ENCODE measurements around the gene NCAM1. TPM values are rescaled to one million over a fixed set of nuclear protein-coding genes. Genes with fewer than 3 reads are reported as not detected.
A peak's percentile ranks its signal among the peaks of the same experiment; 100 is the strongest.

NCAM1 gene
- total RNA-seq, 1 donor from 2014 or later = 33.6 TPM

GRCh38 chr11:113283881-113284280 lies 322.7 kb downstream of the NCAM1 start:
- no peak overlapping the region for H3K4me3 ChIP-seq
- DNase-seq (ENCODE audit: extremely low spot score in 2 of 2) = peak in 1 of 2 donors; percentile 42
- no peaks in the 10 kb centered on the region for H3K27me3 ChIP-seq
- H3K4me1 ChIP-seq = no peaks in the 10 kb centered on the region
- H3K36me3 ChIP-seq = no peaks in the 10 kb centered on the region
- H3K9me3 ChIP-seq = no peaks in the 10 kb centered on the region
- no peak overlapping the region for H3K27ac ChIP-seq
- intact Hi-C loops (cut with DNase I) = no loop called here
- TF ChIP-seq CTCF (IDR thresholded peaks at IDR 0.05) (no peak), POLR2AphosphoS5 (IDR thresholded peaks at IDR 0.05; ENCODE audit: insufficient read depth in 1 of 2, low read depth in 1 of 2) (no peak), POLR2A (IDR thresholded peaks at IDR 0.05) (no peak)

- H3K9me3 ChIP-seq = no peaks in the 10 kb centered on the region
- no peaks in the 10 kb centered on the region for H3K36me3 ChIP-seq
- H3K27ac ChIP-seq = no peak overlapping the region
- TF ChIP-seq CTCF (IDR thresholded peaks at IDR 0.05) (no peak), POLR2AphosphoS5 (IDR thresholded peaks at IDR 0.05; ENCODE audit: insufficient read depth in 1 of 2, low read depth in 1 of 2) (no peak), POLR2A (IDR thresholded peaks at IDR 0.05) (no peak)
- H3K27me3 ChIP-seq = no peaks in the 10 kb centered on the region
- peak in 1 of 2 donors; percentile 56 for DNase-seq (ENCODE audit: extremely low spot score in 2 of 2)
- intact Hi-C loops (cut with DNase I) = loop anchor here (5.0 kb wide), 1 partner anchor 699 kb away; no protein-coding TSS in a partner anchor
- no peaks in the 10 kb centered on the region for H3K4me1 ChIP-seq
- H3K4me3 ChIP-seq = no peak overlapping the region
Measured at GRCh38 chr11:113286009-113286408, 324.8 kb downstream of the NCAM1 start.

GRCh38 chr11:113286509-113287497 lies 325.6 kb downstream of the NCAM1 start:
- Histone ChIP-seq H3K27me3 (no peaks in the 10 kb centered on the region), H3K27ac (no peak overlapping the region), H3K4me3 (no peak overlapping the region), H3K36me3 (no peaks in the 10 kb centered on the region), H3K9me3 (no peaks in the 10 kb centered on the region), H3K4me1 (no peaks in the 10 kb centered on the region)
- intact Hi-C loops (cut with DNase I) = loop anchor here (5.0 kb wide), 1 partner anchor 700 kb away; no protein-coding TSS in a partner anchor
- DNase-seq (ENCODE audit: extremely low spot score in 2 of 2) = peak in 1 of 2 donors; percentile 77
- TF ChIP-seq POLR2A (IDR thresholded peaks at IDR 0.05) (no peak), CTCF (IDR thresholded peaks at IDR 0.05) (no peak), POLR2AphosphoS5 (IDR thresholded peaks at IDR 0.05; ENCODE audit: insufficient read depth in 1 of 2, low read depth in 1 of 2) (no peak)

GRCh38 chr11:113287801-113288200 lies 326.6 kb downstream of the NCAM1 start:
- peak in 1 of 2 donors; percentile 52 for DNase-seq (ENCODE audit: extremely low spot score in 2 of 2)
- Histone ChIP-seq H3K27ac (no peak overlapping the region), H3K27me3 (no peaks in the 10 kb centered on the region), H3K4me1 (no peaks in the 10 kb centered on the region), H3K9me3 (no peaks in the 10 kb centered on the region), H3K36me3 (no peaks in the 10 kb centered on the region), H3K4me3 (no peak overlapping the region)
- no peak for TF ChIP-seq POLR2AphosphoS5 (IDR thresholded peaks at IDR 0.05; ENCODE audit: insufficient read depth in 1 of 2, low read depth in 1 of 2)
- TF ChIP-seq POLR2A (IDR thresholded peaks at IDR 0.05) = no peak
- intact Hi-C loops (cut with DNase I) = loop anchor here (5.0 kb wide), 1 partner anchor 700 kb away; no protein-coding TSS in a partner anchor

GRCh38 chr11:113288286-113288863 lies 327.2 kb downstream of the NCAM1 start:
- no peak overlapping the region for H3K27ac ChIP-seq
- H3K4me1 ChIP-seq = no peaks in the 10 kb centered on the region
- peak in 1 of 2 donors; percentile 65 for DNase-seq (ENCODE audit: extremely low spot score in 2 of 2)
- no peaks in the 10 kb centered on the region for H3K9me3 ChIP-seq
- TF ChIP-seq CTCF (IDR thresholded peaks at IDR 0.05) = no peak
- no peak for TF ChIP-seq POLR2A (IDR thresholded peaks at IDR 0.05)
- TF ChIP-seq POLR2AphosphoS5 (IDR thresholded peaks at IDR 0.05; ENCODE audit: insufficient read depth in 1 of 2, low read depth in 1 of 2) = no peak
- no peaks in the 10 kb centered on the region for H3K27me3 ChIP-seq
- H3K4me3 ChIP-seq = no peak overlapping the region
- no peaks in the 10 kb centered on the region for H3K36me3 ChIP-seq
- intact Hi-C loops (cut with DNase I) = loop anchor here (5.0 kb wide), 1 partner anchor 701 kb away; no protein-coding TSS in a partner anchor

Data from vagina (tissue), 2 donors.